Prostate gland (tissue), 2 donors: ENCODE measurements around the gene ADCYAP1.

Experiments used
- POLR2AphosphoS5 ChIP-seq: sonication (generic); formaldehyde crosslinking; IDR thresholded peaks from one replicate; pipeline ENCODE4 v1.6.1; 2017; ENCODE audit warnings: antibody characterized with exemption
- TF ChIP-seq, protein P1 (sequence below), 4 experiments: fragments of 200-600 bp in 2 of 4; fragments of 450-650 bp in 2 of 4; sonication (generic) in 2 of 4; IDR thresholded peaks; 1 replicate in 3 of 4; 2 replicates in 1 of 4; pipeline ENCODE4 v1.5.1; 2016 to 2019; ENCODE audit warnings: antibody characterized with exemption in 4 of 4, mild to moderate bottlenecking in 2 of 4, moderate library complexity in 2 of 4

DNA sequence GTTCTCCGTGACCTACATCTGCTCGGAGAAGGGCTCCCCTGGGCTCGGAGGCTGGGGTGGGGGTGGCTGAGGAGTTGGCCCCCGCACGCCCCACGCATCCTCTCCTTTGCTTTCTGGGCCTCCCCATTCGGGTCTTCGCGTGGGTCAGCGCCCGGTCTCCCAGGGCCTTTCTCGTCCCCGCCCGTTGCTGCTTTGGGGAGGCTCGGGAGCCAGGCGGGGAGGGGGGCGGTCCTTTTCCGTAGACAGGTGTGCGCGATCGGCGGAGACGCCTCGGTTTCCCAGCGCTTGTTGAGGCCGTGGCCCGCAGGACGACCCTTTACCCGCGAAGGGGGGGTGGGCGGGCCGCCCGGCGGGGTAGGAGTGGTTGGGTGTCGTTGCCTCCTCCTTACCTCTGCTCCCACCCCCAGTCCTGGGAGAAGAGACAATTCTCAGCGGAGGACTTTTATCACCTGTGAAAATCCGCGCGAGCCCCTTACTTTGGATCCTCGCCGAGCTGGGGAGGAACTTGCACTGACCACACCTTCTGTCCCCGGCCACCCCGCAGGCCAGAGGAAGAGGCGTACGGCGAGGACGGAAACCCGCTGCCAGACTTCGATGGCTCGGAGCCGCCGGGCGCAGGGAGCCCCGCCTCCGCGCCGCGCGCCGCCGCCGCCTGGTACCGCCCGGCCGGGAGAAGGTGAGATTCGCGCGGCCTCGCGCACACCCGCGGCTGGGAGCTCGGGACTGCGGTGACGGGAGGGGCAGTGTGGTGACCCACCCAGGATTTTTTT lies 2.6 kb downstream of the ADCYAP1 start:
- TF ChIP-seq, protein P1, sequence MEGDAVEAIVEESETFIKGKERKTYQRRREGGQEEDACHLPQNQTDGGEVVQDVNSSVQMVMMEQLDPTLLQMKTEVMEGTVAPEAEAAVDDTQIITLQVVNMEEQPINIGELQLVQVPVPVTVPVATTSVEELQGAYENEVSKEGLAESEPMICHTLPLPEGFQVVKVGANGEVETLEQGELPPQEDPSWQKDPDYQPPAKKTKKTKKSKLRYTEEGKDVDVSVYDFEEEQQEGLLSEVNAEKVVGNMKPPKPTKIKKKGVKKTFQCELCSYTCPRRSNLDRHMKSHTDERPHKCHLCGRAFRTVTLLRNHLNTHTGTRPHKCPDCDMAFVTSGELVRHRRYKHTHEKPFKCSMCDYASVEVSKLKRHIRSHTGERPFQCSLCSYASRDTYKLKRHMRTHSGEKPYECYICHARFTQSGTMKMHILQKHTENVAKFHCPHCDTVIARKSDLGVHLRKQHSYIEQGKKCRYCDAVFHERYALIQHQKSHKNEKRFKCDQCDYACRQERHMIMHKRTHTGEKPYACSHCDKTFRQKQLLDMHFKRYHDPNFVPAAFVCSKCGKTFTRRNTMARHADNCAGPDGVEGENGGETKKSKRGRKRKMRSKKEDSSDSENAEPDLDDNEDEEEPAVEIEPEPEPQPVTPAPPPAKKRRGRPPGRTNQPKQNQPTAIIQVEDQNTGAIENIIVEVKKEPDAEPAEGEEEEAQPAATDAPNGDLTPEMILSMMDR (IDR thresholded peaks at IDR 0.05) = no peak
- TF ChIP-seq POLR2AphosphoS5 = no peak
